Measurements from ENCODE around the gene COL6A3.
"Not testable (repeated sequence)": the region's sequence is repeated elsewhere in the genome, so short reads cannot be mapped to it uniquely, and the experiment has no call there.

The COL6A3 gene

DNA sequence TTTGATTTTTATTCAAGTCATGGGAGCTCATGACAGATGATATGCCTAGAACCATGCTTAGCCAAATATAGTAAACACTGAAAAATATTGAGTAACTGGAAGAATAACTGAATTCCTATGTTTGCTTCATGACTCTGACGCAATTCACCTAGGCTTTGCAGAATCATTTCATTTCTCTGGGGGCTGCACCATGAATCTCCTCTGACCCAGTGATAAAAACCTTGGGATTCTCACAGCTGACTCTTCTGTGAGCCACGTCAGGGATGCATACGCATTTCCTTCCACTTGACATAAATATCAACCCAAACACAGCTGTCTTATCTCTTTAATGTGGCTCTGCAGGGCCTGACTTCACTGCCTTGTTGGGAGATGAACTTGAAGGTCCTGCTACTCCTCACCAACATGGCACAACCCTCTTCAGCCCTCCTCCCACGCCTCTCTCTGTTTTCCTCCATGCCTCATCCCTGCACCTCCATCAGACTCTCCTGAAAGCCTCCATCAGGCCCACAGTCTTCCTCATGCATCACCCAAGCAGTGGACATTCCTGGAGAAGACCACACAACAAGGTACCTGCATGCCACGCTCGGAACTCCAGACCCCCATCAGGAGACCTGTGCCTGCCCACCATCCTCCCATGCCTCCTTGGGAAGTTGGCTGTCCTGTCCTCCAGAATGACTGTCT lies 29.8 kb downstream of the COL6A3 start:
- no peak for DNase-seq (ENCODE audit: low spot score)

GRCh38 chr2:237380768-237381167 lies 33.2 kb downstream of the COL6A3 start:
- no peak for DNase-seq (ENCODE audit: low spot score)

DNA sequence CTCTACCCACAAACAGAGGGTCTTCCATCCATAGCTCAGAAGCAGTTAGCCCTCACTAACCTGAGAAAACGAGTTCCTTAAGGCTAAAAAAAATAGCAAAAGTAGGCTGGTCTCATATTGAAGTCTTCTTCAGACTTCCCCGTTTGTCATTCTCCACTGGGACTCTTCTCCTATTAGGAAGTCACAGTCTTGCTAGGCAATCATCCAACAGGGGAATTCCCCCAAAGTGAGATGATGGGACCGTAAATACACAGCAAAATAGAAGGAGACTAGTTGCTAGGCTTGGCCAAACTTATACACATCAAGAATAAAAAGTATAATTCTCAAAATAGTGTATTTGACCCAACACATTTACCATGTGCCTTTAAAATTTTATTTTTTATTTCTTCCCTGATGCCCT lies 34.3 kb downstream of the COL6A3 start:
- no peak for DNase-seq (ENCODE audit: low spot score)

- no peak for DNase-seq (ENCODE audit: low spot score)
Measured at GRCh38 chr2:237378650-237379049, 35.3 kb downstream of the COL6A3 start.

GRCh38 chr2:237374284-237375060 lies 39.5 kb downstream of the COL6A3 start:
- no peak for DNase-seq (ENCODE audit: low spot score)

DNA sequence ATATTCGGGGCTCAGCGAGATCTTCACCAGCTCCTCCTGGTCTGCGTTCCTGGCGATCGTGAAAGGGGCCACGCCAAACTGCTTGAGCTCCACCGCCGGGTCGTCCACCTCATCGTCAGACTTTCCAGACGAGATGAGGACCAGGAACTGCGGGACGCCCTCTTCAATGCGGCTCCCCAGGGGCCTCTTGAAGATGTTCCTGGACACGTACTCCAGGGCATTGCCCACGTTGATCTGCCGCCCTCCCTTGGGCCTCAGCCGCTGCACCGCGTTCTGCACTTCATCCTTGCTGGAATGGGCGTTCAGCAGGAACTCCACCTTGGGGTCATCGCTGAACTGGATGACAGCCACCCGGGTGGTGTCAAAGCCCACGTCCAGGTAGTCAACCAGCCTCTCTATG lies 42.1 kb downstream of the COL6A3 start:
- no peak for DNase-seq (ENCODE audit: low spot score)

GRCh38 chr2:237365671-237366070 lies 48.3 kb downstream of the COL6A3 start:
- no peak for DNase-seq (ENCODE audit: low spot score)

DNA sequence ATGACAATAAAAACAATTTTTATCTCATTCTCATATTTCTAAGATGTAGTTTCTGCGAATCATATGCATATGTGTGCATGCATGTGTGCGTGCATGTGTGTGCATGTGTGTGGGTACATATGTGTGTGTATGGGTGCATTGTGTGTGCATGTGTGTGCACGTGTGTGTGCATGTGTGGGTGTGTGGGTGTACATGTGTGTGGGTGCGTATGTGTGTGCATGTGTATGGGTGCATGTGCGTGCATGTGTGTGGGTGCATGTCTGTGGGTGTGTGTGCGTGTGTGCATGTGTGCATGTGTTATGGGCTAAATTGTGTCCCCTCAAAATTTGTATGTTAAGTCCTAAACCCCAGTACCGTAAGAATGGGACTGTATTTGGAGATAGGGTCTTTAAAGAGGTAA lies 49.3 kb downstream of the COL6A3 start:
- no peak for DNase-seq (ENCODE audit: low spot score)

DNA sequence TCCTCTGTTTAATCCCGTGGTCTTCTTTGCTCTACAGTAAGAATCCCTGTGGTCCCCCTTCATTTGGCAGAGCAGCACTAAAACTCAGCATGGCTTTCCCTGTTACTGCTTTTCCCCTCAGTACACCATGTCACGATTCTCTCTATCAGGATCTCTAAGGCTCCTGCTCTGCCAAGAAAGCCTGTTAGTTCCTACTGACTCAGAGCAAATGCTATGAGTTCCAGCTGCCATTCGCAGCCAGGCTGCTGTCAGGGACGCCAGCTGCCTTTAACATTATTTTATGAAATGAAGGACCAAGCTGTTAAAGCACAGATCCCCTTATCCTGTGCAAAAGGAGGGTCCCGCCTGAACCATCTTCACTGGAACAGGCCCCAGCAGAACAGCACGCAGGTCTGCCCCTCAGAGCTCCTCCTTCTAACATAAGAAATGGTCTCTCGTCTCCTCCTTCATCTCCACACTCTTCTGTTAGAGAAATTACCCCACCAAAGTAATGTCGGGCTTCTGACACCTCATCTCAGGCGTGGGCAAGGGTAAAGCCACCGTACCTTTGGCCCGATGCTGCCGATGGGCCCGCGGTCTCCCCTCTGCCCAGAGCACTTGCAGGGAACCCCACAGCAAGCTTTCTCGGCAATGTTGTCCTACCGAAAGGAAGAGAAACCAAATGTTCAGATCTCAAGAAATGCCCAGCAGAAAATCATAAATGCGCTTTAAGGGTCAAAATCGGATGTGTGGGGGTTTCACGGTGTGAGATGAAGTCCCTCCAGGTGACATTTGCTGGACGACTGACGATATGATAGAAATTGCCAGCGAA lies 52.6 kb downstream of the COL6A3 start:
- DNase-seq (ENCODE audit: low spot score), result no peak

DNA sequence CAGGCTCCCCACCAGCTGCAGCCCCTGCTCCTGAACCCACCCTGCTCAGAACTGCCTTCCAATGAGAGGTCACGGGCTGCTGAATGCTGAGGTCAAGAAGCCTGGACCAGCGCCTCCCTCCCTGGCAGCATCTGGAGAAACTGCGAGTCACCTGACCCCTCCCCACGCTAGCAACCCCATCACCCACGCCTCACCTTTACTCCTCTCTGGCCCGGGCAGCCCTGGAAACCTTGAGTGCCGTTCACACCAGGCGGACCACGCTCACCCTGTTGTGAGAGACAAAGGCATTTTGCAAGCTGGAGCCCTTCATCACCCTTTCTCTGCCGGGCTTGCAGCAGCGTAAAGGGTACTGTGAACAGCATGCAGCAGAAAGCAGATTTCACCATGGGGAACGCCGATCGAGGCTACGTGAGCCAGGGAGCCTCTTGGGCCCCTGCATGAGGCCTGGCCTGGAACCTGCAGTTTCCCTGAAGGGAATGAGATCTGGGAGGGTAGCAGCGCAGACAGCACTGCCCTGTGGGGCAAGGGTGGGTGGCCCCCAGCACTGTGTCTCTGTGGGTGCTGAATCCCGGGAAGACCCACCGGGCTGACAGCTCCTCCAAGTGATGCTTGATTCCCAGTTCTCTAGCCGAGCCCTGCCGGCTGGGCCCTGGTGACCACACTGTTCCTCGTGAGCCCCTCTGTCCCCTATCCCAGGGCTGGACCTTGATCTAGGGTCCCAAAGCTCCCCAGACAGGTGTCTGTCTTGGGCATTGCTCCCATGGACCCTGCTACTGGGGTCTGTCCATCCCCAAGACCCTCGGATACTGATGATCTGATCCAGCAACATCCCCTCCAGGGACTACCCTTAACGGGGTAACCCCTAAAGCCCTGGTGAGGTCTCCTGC lies 53.8 kb downstream of the COL6A3 start:
- DNase-seq (ENCODE audit: low spot score), result no peak

GRCh38 chr2:237359518-237359840 lies 54.5 kb downstream of the COL6A3 start:
- no peak for DNase-seq (ENCODE audit: low spot score)

DNA sequence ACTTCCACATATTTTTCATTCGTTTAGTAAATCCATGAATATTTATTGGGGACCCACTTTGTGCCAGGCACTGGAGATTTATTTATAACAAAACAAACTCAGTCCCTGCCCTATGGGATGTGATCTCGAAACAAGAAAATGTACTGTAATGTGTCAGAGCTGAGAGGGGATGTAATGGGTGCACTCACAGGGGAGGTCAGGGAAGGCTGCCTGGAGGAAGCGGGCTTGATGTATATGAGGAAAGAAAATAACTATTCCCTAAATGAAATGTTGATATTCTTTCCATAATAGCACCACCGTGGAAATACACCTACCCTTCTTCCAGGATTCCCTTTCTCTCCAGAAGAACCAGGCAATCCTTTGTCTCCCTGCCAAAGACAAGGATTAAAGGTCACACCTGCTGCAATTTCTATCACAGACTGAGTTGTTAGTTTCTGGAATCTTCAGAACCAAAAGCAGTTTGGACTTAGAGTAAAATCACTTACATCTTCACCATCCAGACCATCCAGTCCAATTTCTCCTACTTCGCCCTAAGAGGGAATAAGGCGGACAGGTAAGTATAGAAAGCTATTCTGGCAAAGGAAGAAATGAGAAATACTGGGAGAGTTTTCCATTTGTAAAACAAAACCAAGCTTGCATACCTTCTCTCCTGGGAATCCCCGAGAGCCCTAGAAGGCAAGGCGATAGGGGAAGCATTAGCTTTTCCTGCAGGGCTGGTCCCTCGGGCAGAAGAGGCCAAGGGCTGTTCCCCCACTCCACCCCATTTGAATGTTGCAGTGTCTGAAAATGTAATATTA lies 55.0 kb downstream of the COL6A3 start:
- no peak for DNase-seq (ENCODE audit: low spot score)

- DNase-seq (ENCODE audit: low spot score), result no peak
Measured at GRCh38 chr2:237355701-237356100, 58.3 kb downstream of the COL6A3 start.

- no peak for DNase-seq (ENCODE audit: low spot score)
Measured at GRCh38 chr2:237354892-237355291, 59.1 kb downstream of the COL6A3 start.

- not testable (repeated sequence) for DNase-seq (ENCODE audit: low spot score)
Measured at GRCh38 chr2:237354172-237354571, 59.8 kb downstream of the COL6A3 start.

GRCh38 chr2:237353215-237353614 lies 60.7 kb downstream of the COL6A3 start:
- no peak for DNase-seq (ENCODE audit: low spot score)

- DNase-seq (ENCODE audit: low spot score), result no peak
Measured at GRCh38 chr2:237352279-237352845, 61.6 kb downstream of the COL6A3 start.

GRCh38 chr2:237351796-237352195 lies 62.2 kb downstream of the COL6A3 start:
- DNase-seq (ENCODE audit: low spot score), result no peak

- DNase-seq (ENCODE audit: low spot score), result no peak
Measured at GRCh38 chr2:237351046-237351445, 62.9 kb downstream of the COL6A3 start.

- no peak for DNase-seq (ENCODE audit: low spot score)
Measured at GRCh38 chr2:237350597-237350996, 63.4 kb downstream of the COL6A3 start.

DNA sequence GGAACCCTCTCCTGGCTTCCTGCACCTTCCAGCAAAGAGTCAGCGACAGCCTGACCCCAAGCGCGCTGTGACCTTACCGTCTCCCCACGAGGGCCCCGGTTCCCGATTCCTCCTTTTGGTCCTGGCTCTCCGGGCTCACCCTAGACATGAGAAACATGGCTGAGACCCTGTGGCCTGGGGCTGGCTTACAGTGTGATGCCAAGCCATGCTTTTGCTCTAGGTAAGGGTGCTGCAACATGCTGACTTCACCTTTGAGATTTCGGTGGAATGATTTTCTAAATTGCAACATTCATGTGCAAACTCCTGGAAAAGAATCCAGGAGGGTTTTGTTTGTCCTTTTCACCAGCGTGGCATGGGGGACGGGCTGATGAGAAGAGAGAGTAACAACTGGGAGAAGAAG lies 63.9 kb downstream of the COL6A3 start:
- DNase-seq (ENCODE audit: low spot score), result no peak

Measured in RKO (cell line).